ENCODE measurements around the gene CSRNP2. TPM values are rescaled to one million over a fixed set of nuclear protein-coding genes. Genes with fewer than 3 reads are reported as not detected.
"Not testable (repeated sequence)": the region's sequence is repeated elsewhere in the genome, so short reads cannot be mapped to it uniquely, and the experiment has no call there.

CSRNP2 gene
- total RNA-seq, 1 experiment from 2014 or later, result 44.0 TPM

GRCh38 chr12:51019927-51020326 lies 63.5 kb downstream of the CSRNP2 start:
- Histone ChIP-seq H3K4me1 (peaks cover 17% of the 10 kb centered on the region), H3K9me3 (no peaks in the 10 kb centered on the region), H3K36me3 (ENCODE audit: control insufficient read depth, insufficient read depth, low read length) (no peaks in the 10 kb centered on the region), H3K4me3 (ENCODE audit: low read depth, low read length) (no peak overlapping the region), H3K27me3 (replicated peaks; ENCODE audit: control insufficient read depth, insufficient read depth, low read length) (no peaks in the 10 kb centered on the region)
- H3K27ac Mint-ChIP-seq (ENCODE audit: unreplicated experiment), result no peak overlapping the region
- no peak for TF ChIP-seq CTCF (IDR thresholded peaks at IDR 0.05; ENCODE audit: insufficient read depth in 1 of 2, low read depth in 1 of 2, low read length in 1 of 2, severe bottlenecking in 1 of 2, unreplicated experiment in 1 of 2)
- peaks cover under 1% of the 10 kb centered on the region for H3K36me3 Mint-ChIP-seq (ENCODE audit: insufficient read depth, unreplicated experiment)
- ChIA-PET POLR2A (no interaction called here), CTCF (interaction anchor here (0.6 to 1.5 kb wide), 3 partner anchors 8 to 950 kb away, joined by 3 to 4 read pairs (median 3); no protein-coding TSS in a partner anchor)
- intact Hi-C loops (cut with micrococcal nuclease; ENCODE audit: unreplicated experiment), result no loop called here
- H3K9me3 Mint-ChIP-seq (ENCODE audit: unreplicated experiment), result no peaks in the 10 kb centered on the region
- H3K4me3 Mint-ChIP-seq (ENCODE audit: unreplicated experiment), result no peak overlapping the region
- peaks cover 17% of the 10 kb centered on the region for H3K4me1 Mint-ChIP-seq (ENCODE audit: low read depth, unreplicated experiment)
- no peaks in the 10 kb centered on the region for H3K27me3 Mint-ChIP-seq (ENCODE audit: insufficient read depth, unreplicated experiment)
- DNase-seq, result no peak
- BruUV-seq (replicated peaks), result no TSS peak

DNA sequence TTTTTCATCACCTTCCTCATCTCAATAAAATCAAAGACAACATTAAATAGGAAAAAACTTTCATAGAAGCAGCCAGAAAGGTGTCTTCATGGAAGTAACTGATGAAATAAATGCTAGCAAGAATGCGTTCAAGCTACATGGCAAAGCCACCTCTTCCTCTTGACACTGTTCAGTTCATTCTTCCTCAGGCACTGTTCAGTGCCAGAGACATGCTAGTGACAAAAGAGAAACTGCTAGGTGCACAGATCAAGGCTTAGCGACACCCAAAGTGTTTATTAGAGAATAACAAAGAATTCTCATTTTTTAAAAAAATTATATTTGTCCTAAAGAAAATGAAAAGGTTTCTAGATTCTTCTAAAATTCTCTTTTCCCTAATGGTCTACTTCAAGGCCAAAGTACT lies 64.4 kb downstream of the CSRNP2 start:
- Mint-ChIP-seq H3K27me3 (ENCODE audit: insufficient read depth, unreplicated experiment) (no peaks in the 10 kb centered on the region), H3K36me3 (ENCODE audit: insufficient read depth, unreplicated experiment) (no peaks in the 10 kb centered on the region), H3K4me1 (ENCODE audit: low read depth, unreplicated experiment) (peaks cover 8% of the 10 kb centered on the region), H3K9me3 (ENCODE audit: unreplicated experiment) (no peaks in the 10 kb centered on the region), H3K4me3 (ENCODE audit: unreplicated experiment) (no peak overlapping the region), H3K27ac (ENCODE audit: unreplicated experiment) (no peak overlapping the region)
- BruUV-seq (replicated peaks), result no TSS peak
- TF ChIP-seq CTCF (IDR thresholded peaks at IDR 0.05; ENCODE audit: insufficient read depth in 1 of 2, low read depth in 1 of 2, low read length in 1 of 2, severe bottlenecking in 1 of 2, unreplicated experiment in 1 of 2), result no peak
- no peaks in the 10 kb centered on the region for H3K9me3 ChIP-seq
- no peak for DNase-seq
- peaks cover 14% of the 10 kb centered on the region for H3K4me1 ChIP-seq
- ChIA-PET CTCF (interaction anchor here (1.5 kb wide), 1 partner anchor 9 kb away, joined by 4 read pairs; no protein-coding TSS in a partner anchor), POLR2A (no interaction called here)
- H3K36me3 ChIP-seq (ENCODE audit: control insufficient read depth, insufficient read depth, low read length), result no peaks in the 10 kb centered on the region
- no peak overlapping the region for H3K4me3 ChIP-seq (ENCODE audit: low read depth, low read length)
- H3K27me3 ChIP-seq (replicated peaks; ENCODE audit: control insufficient read depth, insufficient read depth, low read length), result no peaks in the 10 kb centered on the region
- intact Hi-C loops (cut with micrococcal nuclease; ENCODE audit: unreplicated experiment), result no loop called here

- H3K36me3 ChIP-seq (ENCODE audit: control insufficient read depth, insufficient read depth, low read length), result no peaks in the 10 kb centered on the region
- H3K4me1 ChIP-seq, result peaks cover under 1% of the 10 kb centered on the region
- POLR2A ChIA-PET, result no interaction called here
- no peaks in the 10 kb centered on the region for H3K9me3 ChIP-seq
- intact Hi-C loops (cut with micrococcal nuclease; ENCODE audit: unreplicated experiment), result no loop called here
- Mint-ChIP-seq H3K27me3 (ENCODE audit: insufficient read depth, unreplicated experiment) (no peaks in the 10 kb centered on the region), H3K4me1 (ENCODE audit: low read depth, unreplicated experiment) (peaks cover 3% of the 10 kb centered on the region), H3K9me3 (ENCODE audit: unreplicated experiment) (no peaks in the 10 kb centered on the region), H3K36me3 (ENCODE audit: insufficient read depth, unreplicated experiment) (no peaks in the 10 kb centered on the region), H3K4me3 (ENCODE audit: unreplicated experiment) (no peak overlapping the region), H3K27ac (ENCODE audit: unreplicated experiment) (no peak overlapping the region)
- no peak overlapping the region for H3K4me3 ChIP-seq (ENCODE audit: low read depth, low read length)
- H3K27me3 ChIP-seq (replicated peaks; ENCODE audit: control insufficient read depth, insufficient read depth, low read length), result no peaks in the 10 kb centered on the region
- TF ChIP-seq CTCF (IDR thresholded peaks at IDR 0.05; ENCODE audit: insufficient read depth in 1 of 2, low read depth in 1 of 2, low read length in 1 of 2, severe bottlenecking in 1 of 2, unreplicated experiment in 1 of 2), result no peak
- DNase-seq, result no peak
- CTCF ChIA-PET, result no interaction called here
- BruUV-seq (replicated peaks), result no TSS peak
Measured at GRCh38 chr12:51017452-51017851, 65.9 kb downstream of the CSRNP2 start.

GRCh38 chr12:51014467-51014866 lies 68.9 kb downstream of the CSRNP2 start:
- H3K4me3 Mint-ChIP-seq (ENCODE audit: unreplicated experiment); H3K27ac Mint-ChIP-seq (ENCODE audit: unreplicated experiment); H3K9me3 Mint-ChIP-seq (ENCODE audit: unreplicated experiment); H3K4me3 ChIP-seq (ENCODE audit: low read depth, low read length); H3K27me3 Mint-ChIP-seq (ENCODE audit: insufficient read depth, unreplicated experiment); CTCF ChIA-PET; H3K27me3 ChIP-seq (replicated peaks; ENCODE audit: control insufficient read depth, insufficient read depth, low read length); H3K36me3 Mint-ChIP-seq (ENCODE audit: insufficient read depth, unreplicated experiment); DNase-seq; BruUV-seq (replicated peaks); H3K4me1 ChIP-seq; intact Hi-C loops (cut with micrococcal nuclease; ENCODE audit: unreplicated experiment); POLR2A ChIA-PET; H3K9me3 ChIP-seq; H3K36me3 ChIP-seq (ENCODE audit: control insufficient read depth, insufficient read depth, low read length): not testable (repeated sequence)
- H3K4me1 Mint-ChIP-seq (ENCODE audit: low read depth, unreplicated experiment), result peaks cover 11% of the 10 kb centered on the region

Measured in Caco-2 (cell line).